GM12878 (cell line): ENCODE results near the gene ROR2. TPM values are rescaled to one million over a fixed set of nuclear protein-coding genes. Genes with fewer than 3 reads are reported as not detected.

Source experiments
- ATAC-seq: fragments of 200-7000 bp; cut with Tn5 transposase; 3 replicates; pipeline ENCODE4 v1.9.1; 2020; ENCODE audit warnings: mild to moderate bottlenecking, moderate library complexity
- BruUV-seq: library from RNA; stranded (reverse); fragments of 400-500 nt; replicated peaks from 2 replicates; lab custom pipeline; 2021; lab: Mats Ljungman, UMichigan
- CTCF ChIA-PET: fragments of 300-600 bp; sonication (Branson Sonifier 250); formaldehyde crosslinking; extraction: SDS; loops from one replicate; lab custom pipeline; 2021; ENCODE audit warnings: inconsistent platforms; lab: Yijun Ruan, JAX
- POLR2A ChIA-PET: fragments of 350-600 bp; formaldehyde crosslinking; extraction: SDS; loops from one replicate; lab custom pipeline; 2021; ENCODE audit warnings: inconsistent platforms; lab: Charles Lee
- RAD21 ChIA-PET: fragments of 300-600 bp; sonication (Branson Sonifier 250); formaldehyde crosslinking; loops from one replicate; lab custom pipeline; 2023; ENCODE audit warnings: antibody characterized with exemption; ENCODE audit not compliant: unreplicated experiment; lab: Charles Lee
- SMC1A ChIA-PET: fragments of 300-600 bp; sonication (Branson Sonifier 250); formaldehyde crosslinking; loops from one replicate; lab custom pipeline; 2023; ENCODE audit not compliant: unreplicated experiment, uncharacterized antibody; lab: Charles Lee
- DNase-seq: peaks from one replicate; pipeline ENCODE4 v3.0.0-alpha.2; 2011; ENCODE audit warnings: low read depth, low spot score
- FAIRE-seq: peaks from 3 replicates; lab custom pipeline; 2011; peaks lifted over from hg19 to GRCh38; lab: Jason Lieb, UNC
- H2AFZ ChIP-seq: 2 replicates; pipeline ENCODE4 v1.6.0; 2011; ENCODE audit warnings: low read depth, low read length, control low read depth; ENCODE audit not compliant: control insufficient read depth
- H3K27ac ChIP-seq: 2 replicates; pipeline ENCODE4 v1.5.1; 2011; ENCODE audit warnings: control low read depth; ENCODE audit not compliant: control insufficient read depth, insufficient read depth
- H3K27me3 ChIP-seq, 2 experiments: replicated peaks in 1 of 2; 2 replicates each; pipeline versions ENCODE4 v1.6.0 to v1.6.1; 2011; ENCODE audit warnings: low read length in 1 of 2; ENCODE audit not compliant: control insufficient read depth in 2 of 2, insufficient read depth in 2 of 2
- H3K36me3 ChIP-seq, 2 experiments: 2 replicates each; pipeline ENCODE4 v1.5.1; 2011; ENCODE audit warnings: low read length in 1 of 2; ENCODE audit not compliant: control insufficient read depth in 2 of 2, insufficient read depth in 2 of 2
- H3K4me1 ChIP-seq: 2 replicates; pipeline ENCODE4 v1.6.1; 2011; ENCODE audit warnings: mild to moderate bottlenecking, low read length, moderate library complexity, mixed read lengths; ENCODE audit not compliant: control insufficient read depth, insufficient read depth
- H3K4me2 ChIP-seq: 2 replicates; pipeline ENCODE4 v1.6.0; 2011; ENCODE audit warnings: control low read depth; ENCODE audit not compliant: control insufficient read depth, insufficient read depth
- H3K4me3 ChIP-seq: fragments of 200-600 bp; sonication (generic); 2 replicates; pipeline ENCODE4 v1.5.1; 2016
- H3K79me2 ChIP-seq: 2 replicates; pipeline ENCODE4 v1.6.0; 2011; ENCODE audit warnings: low read length; ENCODE audit not compliant: control insufficient read depth, insufficient read depth
- H3K9ac ChIP-seq: 2 replicates; pipeline ENCODE4 v1.8.0; 2011; ENCODE audit warnings: low read length, control low read depth, mixed read lengths; ENCODE audit not compliant: control insufficient read depth, insufficient read depth
- H3K9me3 ChIP-seq: replicated peaks from 3 replicates; pipeline ENCODE4 v1.5.1; 2011; ENCODE audit warnings: mild to moderate bottlenecking, low read length; ENCODE audit not compliant: control insufficient read depth, insufficient read depth
- H4K20me1 ChIP-seq: 2 replicates; pipeline ENCODE4 v1.6.0; 2011; ENCODE audit not compliant: control insufficient read depth, insufficient read depth
- EP300 ChIP-seq, 2 experiments: fragments of 150-350 bp in 1 of 2; IDR thresholded peaks; 2 replicates each; pipeline ENCODE4 v1.6.1; 2011 to 2012; ENCODE audit warnings: low read depth in 2 of 2, low read length in 2 of 2, borderline replicate concordance in 1 of 2, improper control_type of control experiment in 1 of 2, inconsistent platforms in 1 of 2; ENCODE audit not compliant: control insufficient read depth in 1 of 2
- FOXK2 ChIP-seq: fragments of 450-650 bp; IDR thresholded peaks from 2 replicates; pipeline ENCODE4 v1.6.1; 2017; ENCODE audit warnings: mild to moderate bottlenecking, moderate library complexity
- GABPA ChIP-seq: IDR thresholded peaks from 2 replicates; pipeline ENCODE4 v1.6.1; 2014; ENCODE audit warnings: antibody characterized with exemption, low read depth, mild to moderate bottlenecking, inconsistent platforms
- MTA2 ChIP-seq: fragments of 450-650 bp; IDR thresholded peaks from 2 replicates; pipeline ENCODE4 v1.6.1; 2016; ENCODE audit warnings: low read depth, mild to moderate bottlenecking, moderate library complexity
- NFIC ChIP-seq: IDR thresholded peaks from 2 replicates; pipeline ENCODE4 v1.6.1; 2012; ENCODE audit warnings: low read depth, mild to moderate bottlenecking, inconsistent platforms, low read length, moderate library complexity
- NR2F1 ChIP-seq: fragments of 450-650 bp; conservative IDR thresholded peaks from 2 replicates; pipeline ENCODE4 v1.6.1; 2017; ENCODE audit warnings: mild to moderate bottlenecking
- PAX8 ChIP-seq: fragments of 450-650 bp; IDR thresholded peaks from 2 replicates; pipeline ENCODE4 v1.6.1; 2017; ENCODE audit warnings: mild to moderate bottlenecking, moderate library complexity
- SREBF2 ChIP-seq: IDR thresholded peaks from 2 replicates; pipeline ENCODE4 v1.6.1; 2012; ENCODE audit warnings: mild to moderate bottlenecking, low read length
- WGBS: methylation state at CpG from one replicate; pipeline ENCODE4 v1.1.6; 2016; ENCODE audit warnings: low lambda C conversion rate; ENCODE audit not compliant: insufficient replicate concordance, insufficient coverage; ENCODE audit errors: missing lambda C conversion rate; 5-methylcytosine and 5-hydroxymethylcytosine counted together
- in situ Hi-C: fragments of 300-500 bp; cut with MboI; formaldehyde crosslinking; loops from 9 replicates; pipeline ENCODE4 v1.14.3; 2018; ENCODE audit warnings: mixed read lengths
- intact Hi-C: fragments of 100-400 bp; cut with micrococcal nuclease; formaldehyde crosslinking; loops from one replicate; pipeline ENCODE4 v1.14.2; 2022; ENCODE audit not compliant: unreplicated experiment
- polyA plus RNA-seq, 11 experiments: library from polyadenylated mRNA; depleted of rRNA in 4 of 11; unstranded in 6 of 11; stranded (reverse) in 5 of 11; fragments of >200 nt; fragmentation: Nextera tagmentation in 4 of 11; fragmentation: Illumina TruSeq in 1 of 11; extraction: Ambion mirVana in 4 of 11; extraction: Trizol in 1 of 11; gene quantifications; 1 replicate in 1 of 11; 2 replicates in 10 of 11; pipeline versions ENCODE4 v1.2.1 to v1.2.3, GENCODE V29; 2011 to 2016; ENCODE audit warnings: inconsistent platforms in 2 of 11, missing spikeins in 2 of 11, low read depth in 1 of 11
- total RNA-seq, 4 experiments: library from RNA; depleted of rRNA in 3 of 4; stranded (reverse); fragments of >200 nt in 3 of 4; fragmentation: Illumina TruSeq in 1 of 4; extraction: Trizol in 1 of 4; gene quantifications; 2 replicates each; pipeline versions ENCODE4 v1.2.1 to v1.2.3, GENCODE V29; 2013 to 2021
- TF ChIP-seq, protein P1 (sequence below): fragments of 450-650 bp; IDR thresholded peaks from 2 replicates; pipeline ENCODE4 v1.6.1; 2017; ENCODE audit warnings: mild to moderate bottlenecking, low read depth, inconsistent platforms; ENCODE audit not compliant: poor library complexity, severe bottlenecking
- TF ChIP-seq, protein P2 (sequence below): IDR thresholded peaks from 2 replicates; pipeline ENCODE4 v1.6.1; 2012; ENCODE audit warnings: low read depth, low read length, improper control_type of control experiment
- TF ChIP-seq, protein P3 (sequence below): fragments of 450-650 bp; IDR thresholded peaks from 2 replicates; pipeline ENCODE4 v1.6.1; 2017; ENCODE audit warnings: mild to moderate bottlenecking, moderate library complexity

ROR2 gene
- total and polyA plus RNA-seq, 10 of the 15 experiments (the other 5 are each of a cell fraction or from before 2014, with no cell fraction given) = 0.03 to 0.05 TPM; not detected in 8

DNA sequence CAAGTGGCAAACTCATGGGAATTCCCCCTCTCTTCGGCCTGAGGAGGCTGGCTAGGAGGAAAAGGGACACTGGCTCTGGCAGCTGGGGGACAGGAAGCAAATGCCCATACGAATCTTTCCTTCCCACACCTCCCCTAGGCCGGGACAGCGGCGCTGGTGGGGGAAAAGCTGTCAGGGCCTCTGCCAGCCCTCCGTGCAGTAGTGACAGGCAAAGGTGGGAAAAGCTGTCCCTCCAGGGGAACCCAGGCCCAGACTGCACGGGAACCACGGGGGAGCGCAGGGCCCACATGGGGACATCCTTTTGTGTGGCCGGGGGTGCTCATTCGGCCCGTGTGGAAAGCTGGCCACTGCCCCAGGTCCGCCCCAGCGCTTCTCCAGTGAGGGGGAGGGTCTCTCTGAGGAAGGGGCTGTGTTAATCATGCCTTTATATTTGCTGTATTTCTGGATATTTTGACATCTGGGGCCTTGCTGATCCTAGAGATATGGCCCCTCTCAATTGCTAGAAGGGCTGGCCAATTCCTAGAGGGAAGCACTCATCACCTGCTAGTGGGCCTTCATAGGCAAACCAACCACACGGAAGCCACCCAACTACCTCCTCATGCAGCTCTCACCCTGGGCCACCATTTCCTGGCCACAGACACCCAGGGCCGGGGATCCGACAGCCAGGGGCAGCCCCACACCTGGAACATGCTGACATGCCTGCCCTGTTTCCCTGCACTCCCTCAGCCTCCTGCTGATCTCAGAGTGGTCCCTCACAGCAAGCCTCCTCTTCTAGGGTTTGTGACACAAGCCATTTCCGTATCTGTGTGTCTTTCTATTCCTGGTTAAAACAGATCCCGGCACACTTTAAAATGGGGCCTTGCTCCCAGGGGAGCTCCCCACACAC lies 138.8 kb downstream of the ROR2 start (continued):
- TF ChIP-seq, protein P1, sequence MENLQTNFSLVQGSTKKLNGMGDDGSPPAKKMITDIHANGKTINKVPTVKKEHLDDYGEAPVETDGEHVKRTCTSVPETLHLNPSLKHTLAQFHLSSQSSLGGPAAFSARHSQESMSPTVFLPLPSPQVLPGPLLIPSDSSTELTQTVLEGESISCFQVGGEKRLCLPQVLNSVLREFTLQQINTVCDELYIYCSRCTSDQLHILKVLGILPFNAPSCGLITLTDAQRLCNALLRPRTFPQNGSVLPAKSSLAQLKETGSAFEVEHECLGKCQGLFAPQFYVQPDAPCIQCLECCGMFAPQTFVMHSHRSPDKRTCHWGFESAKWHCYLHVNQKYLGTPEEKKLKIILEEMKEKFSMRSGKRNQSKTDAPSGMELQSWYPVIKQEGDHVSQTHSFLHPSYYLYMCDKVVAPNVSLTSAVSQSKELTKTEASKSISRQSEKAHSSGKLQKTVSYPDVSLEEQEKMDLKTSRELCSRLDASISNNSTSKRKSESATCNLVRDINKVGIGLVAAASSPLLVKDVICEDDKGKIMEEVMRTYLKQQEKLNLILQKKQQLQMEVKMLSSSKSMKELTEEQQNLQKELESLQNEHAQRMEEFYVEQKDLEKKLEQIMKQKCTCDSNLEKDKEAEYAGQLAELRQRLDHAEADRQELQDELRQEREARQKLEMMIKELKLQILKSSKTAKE = no peak
- TF ChIP-seq NR2F1 (no peak), EP300 (IDR thresholded peaks at IDR 0.05; ENCODE audit: borderline replicate concordance in 1 of 2, control insufficient read depth in 1 of 2, low read depth in 2 of 2, low read length in 2 of 2) (no peak), NFIC (no peak), PAX8 (no peak), FOXK2 (no peak)
- TF ChIP-seq, protein P2, sequence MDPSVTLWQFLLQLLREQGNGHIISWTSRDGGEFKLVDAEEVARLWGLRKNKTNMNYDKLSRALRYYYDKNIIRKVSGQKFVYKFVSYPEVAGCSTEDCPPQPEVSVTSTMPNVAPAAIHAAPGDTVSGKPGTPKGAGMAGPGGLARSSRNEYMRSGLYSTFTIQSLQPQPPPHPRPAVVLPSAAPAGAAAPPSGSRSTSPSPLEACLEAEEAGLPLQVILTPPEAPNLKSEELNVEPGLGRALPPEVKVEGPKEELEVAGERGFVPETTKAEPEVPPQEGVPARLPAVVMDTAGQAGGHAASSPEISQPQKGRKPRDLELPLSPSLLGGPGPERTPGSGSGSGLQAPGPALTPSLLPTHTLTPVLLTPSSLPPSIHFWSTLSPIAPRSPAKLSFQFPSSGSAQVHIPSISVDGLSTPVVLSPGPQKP = no peak

DNA sequence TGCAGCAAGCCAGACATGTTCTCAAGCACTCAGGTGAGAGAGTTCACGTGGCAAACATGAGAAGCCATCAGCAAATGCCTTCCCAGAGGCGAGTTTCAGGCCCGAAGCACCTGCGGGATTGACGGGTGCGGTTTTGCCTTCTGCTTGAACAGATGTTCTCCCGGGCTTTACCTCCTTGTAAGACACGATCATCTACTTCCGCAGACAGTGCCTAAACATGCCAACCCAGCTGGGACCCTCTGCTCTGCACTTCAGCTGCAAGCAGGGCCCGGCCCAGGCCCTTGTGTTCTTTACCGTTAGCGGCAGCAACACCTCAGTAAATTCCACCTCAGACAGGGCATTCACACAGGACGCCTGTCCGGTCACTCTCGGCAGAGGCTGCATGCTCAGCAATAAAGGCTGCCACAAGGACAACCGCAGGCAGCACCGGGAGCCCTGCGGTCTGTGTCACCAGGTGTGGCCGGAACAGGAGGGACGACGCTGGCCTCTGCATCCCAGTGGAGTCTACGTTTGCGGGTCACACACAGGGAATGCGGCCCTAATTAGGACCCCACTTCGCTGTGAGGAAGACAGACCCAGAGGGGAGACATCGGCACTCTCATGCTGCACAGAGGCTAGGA lies 139.6 kb downstream of the ROR2 start:
- ChIA-PET POLR2A (no interaction called here), SMC1A (no interaction called here), CTCF (no interaction called here), RAD21 (no interaction called here)
- H3K4me3 ChIP-seq = no peak overlapping the region
- no peaks in the 10 kb centered on the region for H3K4me1 ChIP-seq
- no peaks in the 10 kb centered on the region for H3K36me3 ChIP-seq
- no peaks in the 10 kb centered on the region for H4K20me1 ChIP-seq
- ATAC-seq (no peak), FAIRE-seq (no peak), DNase-seq (no peak)
- no peak overlapping the region for H3K9ac ChIP-seq
- no peaks in the 10 kb centered on the region for H3K79me2 ChIP-seq
- H3K27me3 ChIP-seq = no peaks in the 10 kb centered on the region; a peak in 2 of 4 replicates
- H3K4me2 ChIP-seq = no peak overlapping the region
- H3K27ac ChIP-seq = no peak overlapping the region
- WGBS = 69% methylated on average over 26 of the region's 26 CpGs
- no TSS peak for BruUV-seq
- TF ChIP-seq MTA2 = no peak
- TF ChIP-seq GABPA = no peak
- TF ChIP-seq, protein P3, sequence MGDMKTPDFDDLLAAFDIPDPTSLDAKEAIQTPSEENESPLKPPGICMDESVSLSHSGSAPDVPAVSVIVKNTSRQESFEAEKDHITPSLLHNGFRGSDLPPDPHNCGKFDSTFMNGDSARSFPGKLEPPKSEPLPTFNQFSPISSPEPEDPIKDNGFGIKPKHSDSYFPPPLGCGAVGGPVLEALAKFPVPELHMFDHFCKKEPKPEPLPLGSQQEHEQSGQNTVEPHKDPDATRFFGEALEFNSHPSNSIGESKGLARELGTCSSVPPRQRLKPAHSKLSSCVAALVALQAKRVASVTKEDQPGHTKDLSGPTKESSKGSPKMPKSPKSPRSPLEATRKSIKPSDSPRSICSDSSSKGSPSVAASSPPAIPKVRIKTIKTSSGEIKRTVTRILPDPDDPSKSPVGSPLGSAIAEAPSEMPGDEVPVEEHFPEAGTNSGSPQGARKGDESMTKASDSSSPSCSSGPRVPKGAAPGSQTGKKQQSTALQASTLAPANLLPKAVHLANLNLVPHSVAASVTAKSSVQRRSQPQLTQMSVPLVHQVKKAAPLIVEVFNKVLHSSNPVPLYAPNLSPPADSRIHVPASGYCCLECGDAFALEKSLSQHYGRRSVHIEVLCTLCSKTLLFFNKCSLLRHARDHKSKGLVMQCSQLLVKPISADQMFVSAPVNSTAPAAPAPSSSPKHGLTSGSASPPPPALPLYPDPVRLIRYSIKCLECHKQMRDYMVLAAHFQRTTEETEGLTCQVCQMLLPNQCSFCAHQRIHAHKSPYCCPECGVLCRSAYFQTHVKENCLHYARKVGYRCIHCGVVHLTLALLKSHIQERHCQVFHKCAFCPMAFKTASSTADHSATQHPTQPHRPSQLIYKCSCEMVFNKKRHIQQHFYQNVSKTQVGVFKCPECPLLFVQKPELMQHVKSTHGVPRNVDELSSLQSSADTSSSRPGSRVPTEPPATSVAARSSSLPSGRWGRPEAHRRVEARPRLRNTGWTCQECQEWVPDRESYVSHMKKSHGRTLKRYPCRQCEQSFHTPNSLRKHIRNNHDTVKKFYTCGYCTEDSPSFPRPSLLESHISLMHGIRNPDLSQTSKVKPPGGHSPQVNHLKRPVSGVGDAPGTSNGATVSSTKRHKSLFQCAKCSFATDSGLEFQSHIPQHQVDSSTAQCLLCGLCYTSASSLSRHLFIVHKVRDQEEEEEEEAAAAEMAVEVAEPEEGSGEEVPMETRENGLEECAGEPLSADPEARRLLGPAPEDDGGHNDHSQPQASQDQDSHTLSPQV = no peak
- TF ChIP-seq SREBF2 = no peak
- no peaks in the 10 kb centered on the region for H3K9me3 ChIP-seq
- intact Hi-C loops (no loop called here), in situ Hi-C loops (no loop called here)
- H2AFZ ChIP-seq = no peak overlapping the region
